Endothelial cell of coronary artery (primary cell): ENCODE results near the gene ERCC4. TPM values are rescaled to one million over a fixed set of nuclear protein-coding genes. Genes with fewer than 3 reads are reported as not detected.

Experiments
- total RNA-seq: library from RNA; depleted of rRNA; stranded (reverse); fragments of >200 nt; gene quantifications from 2 replicates; pipeline ENCODE4 v1.2.3, GENCODE V29; 2014

ERCC4 gene
- 6.0 and 10.5 TPM in 2 replicates for total RNA-seq

GRCh38 chr16:13919683-13920509, at the start of gene ERCC4:
TSS of gene ERCC4 (plus strand) at chr16:13920154. CDS start at chr16:13920166, 12 bp downstream.

Other genes with a start within 250 kb of the ERCC4 start
- gene MRTFB, start 151.2 kb downstream of the ERCC4 start, total RNA-seq, result 9.5 and 15.2 TPM in 2 replicates